ENCODE measurements around the gene YOD1.

DNA sequence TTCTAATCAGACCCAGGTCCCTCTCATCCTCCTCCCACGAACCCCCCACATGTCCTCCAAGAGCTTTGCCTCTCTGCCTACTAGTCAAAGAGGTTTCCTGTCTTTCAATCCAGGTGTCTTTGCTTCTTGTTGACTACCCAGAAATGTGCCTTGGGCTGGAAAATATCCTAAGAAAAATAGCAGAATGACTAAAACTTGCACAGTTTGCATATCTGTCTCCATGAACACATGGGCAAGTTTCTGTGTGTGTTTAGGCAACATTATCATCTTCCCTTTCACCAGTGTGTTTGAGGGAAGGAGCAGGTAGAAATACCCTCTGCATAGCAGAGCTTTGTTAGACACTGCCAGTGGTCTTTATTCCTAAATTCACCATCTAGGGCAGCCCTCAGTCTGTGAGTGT lies 20.0 kb downstream of the YOD1 start:
- no peak for TF ChIP-seq EZH2 (IDR thresholded peaks at IDR 0.05; ENCODE audit: borderline replicate concordance, low read depth, low read length, severe bottlenecking)
- TF ChIP-seq, protein P1, sequence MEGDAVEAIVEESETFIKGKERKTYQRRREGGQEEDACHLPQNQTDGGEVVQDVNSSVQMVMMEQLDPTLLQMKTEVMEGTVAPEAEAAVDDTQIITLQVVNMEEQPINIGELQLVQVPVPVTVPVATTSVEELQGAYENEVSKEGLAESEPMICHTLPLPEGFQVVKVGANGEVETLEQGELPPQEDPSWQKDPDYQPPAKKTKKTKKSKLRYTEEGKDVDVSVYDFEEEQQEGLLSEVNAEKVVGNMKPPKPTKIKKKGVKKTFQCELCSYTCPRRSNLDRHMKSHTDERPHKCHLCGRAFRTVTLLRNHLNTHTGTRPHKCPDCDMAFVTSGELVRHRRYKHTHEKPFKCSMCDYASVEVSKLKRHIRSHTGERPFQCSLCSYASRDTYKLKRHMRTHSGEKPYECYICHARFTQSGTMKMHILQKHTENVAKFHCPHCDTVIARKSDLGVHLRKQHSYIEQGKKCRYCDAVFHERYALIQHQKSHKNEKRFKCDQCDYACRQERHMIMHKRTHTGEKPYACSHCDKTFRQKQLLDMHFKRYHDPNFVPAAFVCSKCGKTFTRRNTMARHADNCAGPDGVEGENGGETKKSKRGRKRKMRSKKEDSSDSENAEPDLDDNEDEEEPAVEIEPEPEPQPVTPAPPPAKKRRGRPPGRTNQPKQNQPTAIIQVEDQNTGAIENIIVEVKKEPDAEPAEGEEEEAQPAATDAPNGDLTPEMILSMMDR (IDR thresholded peaks at IDR 0.05; ENCODE audit: borderline replicate concordance, extremely low read depth, low read length, poor library complexity, severe bottlenecking) = no peak
